SKM-1 treated with dmso at 0.1 percent for 144 hours (cell line): ENCODE results near the gene SLC29A1.
A peak's percentile ranks its signal among the peaks of the same experiment; 100 is the strongest.
"Not testable (repeated sequence)": the region's sequence is repeated elsewhere in the genome, so short reads cannot be mapped to it uniquely, and the experiment has no call there.

Experiments
- DNase-seq: peaks from one replicate; lab custom pipeline; 2025; ENCODE audit not compliant: unreplicated experiment; lab: John Stamatoyannopoulos, UW

SLC29A1 gene

DNA sequence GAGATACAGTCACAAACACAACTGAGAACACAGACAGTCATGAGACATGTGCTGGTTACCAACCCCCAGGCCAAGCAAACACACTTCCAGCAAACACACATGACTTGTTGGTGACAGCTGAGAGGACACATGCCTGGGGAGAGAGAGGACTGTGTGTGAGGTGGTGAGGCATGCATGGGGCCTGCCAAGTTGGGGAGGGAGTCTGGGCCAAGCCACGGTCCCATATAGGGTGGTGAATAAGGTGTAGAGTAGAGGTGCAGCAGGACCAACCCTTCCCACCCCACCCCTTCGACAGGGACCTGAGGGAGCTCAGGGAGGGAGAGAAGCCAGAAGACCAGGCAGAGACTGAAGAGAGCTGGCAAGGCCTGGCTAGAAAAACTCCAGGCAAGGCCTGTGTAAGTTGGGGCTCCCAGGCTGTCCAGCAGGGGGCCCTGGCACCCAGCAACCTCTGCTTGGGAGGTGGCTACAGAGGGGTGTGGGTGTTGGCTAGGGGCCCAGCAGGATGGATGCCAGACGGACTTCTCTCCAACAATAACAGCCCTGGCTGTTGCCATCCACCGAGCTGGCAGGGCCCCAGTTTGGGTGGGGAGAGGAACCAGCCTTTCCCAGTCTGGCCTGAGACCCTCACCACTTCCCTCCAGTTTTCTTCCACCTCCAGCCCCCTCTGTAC lies 2.0 kb upstream of the SLC29A1 start:
- peak; percentile 82 for DNase-seq

DNA sequence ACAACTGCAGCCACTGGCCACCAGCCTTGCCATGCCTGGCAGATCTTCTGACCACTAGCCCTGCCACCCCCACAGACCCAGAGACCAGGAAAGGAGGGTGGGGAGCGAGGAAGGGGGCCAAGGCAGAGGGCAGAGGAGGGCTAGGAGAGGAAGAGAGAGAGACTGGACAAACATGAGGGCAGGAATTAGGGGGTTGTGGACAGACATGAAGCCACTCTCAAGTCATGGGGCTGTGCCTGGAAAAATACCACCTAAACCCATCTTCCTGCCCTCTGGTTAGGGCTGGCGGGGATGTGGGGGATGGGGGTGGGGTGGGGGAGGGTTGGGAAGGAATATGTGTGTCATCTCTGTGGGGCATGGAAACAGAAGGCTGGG lies 1.4 kb upstream of the SLC29A1 start:
- no peak for DNase-seq

DNA sequence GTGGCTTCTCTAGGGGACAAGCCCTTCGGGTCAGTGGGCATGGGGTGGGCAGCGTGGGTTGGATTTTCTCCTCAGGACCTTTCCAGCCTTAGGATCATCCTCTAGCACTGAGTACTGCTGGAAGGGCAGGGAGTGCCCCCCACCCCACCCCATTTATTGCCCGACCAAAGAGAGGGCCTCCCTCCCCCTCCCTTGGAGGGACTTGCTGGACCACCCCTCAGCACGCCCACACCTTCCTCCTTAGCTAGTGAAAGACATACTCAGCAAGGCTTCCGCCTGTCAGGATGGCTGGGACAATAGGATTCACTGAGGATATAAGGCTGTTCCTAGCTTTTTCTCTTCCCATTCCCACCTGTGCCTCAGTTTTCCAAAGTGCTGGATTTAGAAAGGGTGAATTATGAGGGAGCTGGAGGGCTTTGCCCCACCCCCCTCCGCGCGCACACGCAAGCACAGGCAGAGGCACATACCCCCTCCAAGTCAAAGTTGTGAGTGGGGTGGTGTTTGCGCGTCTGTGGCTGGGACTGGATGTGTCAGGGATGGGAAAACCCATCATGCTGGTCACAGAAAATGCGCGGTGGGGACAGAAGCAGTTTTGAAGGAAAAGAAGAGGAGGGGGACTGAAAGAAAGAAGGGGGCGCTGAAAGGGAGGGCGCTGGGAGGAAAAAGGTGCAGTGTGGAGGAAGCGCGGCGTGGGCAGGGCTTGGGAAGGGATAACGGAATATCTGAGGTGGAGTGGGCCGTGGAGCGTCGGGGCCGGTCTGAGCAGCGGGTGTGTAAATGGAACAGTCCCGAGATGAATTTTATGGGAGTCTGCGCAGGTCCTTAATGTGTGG lies 693 bp upstream of the SLC29A1 start:
- DNase-seq: no peak

DNA sequence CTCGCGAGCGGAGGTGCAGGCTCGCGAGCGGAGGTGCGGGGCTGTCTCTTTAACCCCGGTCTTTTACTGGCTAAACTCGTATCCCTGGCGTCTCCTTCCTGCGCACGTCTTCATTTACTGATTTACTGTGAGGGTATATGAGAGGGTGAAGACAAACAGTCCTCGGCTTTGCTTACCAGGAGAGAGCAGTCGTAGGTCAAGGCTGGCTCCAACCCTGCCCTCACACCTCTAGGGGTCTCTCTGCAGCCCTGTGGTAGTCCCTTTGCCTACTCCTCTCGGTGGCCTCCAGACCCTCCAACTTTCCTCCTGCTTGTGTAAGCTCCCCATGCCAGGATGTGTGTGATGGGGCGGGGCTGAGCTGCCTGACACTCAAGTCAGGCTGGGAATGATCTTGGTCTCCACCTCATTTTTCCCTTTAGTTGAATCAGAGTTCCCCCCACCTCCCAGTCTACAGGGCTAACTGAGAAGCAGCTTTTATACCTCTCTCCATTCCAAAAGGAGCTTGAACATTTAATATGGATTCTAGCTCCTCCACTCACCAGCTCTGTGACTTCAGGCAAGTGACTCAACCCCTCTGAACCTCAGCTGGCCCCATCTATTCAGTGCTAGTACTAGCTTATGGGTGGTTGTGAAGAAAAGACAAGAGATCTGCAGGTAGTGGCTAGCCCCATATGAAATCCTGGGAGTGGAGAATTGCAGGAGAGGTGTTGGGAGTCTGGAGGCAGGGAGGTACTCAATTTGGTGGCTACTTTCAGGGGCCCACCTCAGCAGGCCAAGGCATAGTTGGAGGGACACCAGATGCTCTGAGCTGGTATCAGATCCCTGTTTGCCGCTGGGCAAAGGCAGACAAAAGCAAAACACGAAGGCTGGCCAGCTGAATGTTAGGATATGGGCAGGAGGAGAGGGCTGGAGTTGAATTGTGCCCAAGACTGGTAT lies 902 bp downstream of the SLC29A1 start:
- DNase-seq: no peak

DNA sequence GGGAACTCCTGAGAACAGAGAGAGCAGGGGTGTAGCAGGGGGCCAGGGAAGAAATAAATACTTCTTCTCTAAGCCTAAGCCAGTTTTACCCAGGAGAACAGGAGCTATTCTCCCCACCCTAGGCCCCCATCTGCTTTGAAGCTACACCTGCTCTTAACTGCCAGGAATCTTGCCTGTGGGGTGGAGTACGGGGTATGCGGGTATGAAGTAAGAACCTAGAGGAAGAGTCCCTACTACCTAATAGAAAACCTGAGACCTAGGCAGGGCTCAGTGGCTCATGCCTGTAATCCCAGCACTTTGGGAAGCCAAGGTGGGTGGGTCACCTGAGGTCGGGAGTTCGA lies 1.5 kb downstream of the SLC29A1 start:
- no peak for DNase-seq

DNA sequence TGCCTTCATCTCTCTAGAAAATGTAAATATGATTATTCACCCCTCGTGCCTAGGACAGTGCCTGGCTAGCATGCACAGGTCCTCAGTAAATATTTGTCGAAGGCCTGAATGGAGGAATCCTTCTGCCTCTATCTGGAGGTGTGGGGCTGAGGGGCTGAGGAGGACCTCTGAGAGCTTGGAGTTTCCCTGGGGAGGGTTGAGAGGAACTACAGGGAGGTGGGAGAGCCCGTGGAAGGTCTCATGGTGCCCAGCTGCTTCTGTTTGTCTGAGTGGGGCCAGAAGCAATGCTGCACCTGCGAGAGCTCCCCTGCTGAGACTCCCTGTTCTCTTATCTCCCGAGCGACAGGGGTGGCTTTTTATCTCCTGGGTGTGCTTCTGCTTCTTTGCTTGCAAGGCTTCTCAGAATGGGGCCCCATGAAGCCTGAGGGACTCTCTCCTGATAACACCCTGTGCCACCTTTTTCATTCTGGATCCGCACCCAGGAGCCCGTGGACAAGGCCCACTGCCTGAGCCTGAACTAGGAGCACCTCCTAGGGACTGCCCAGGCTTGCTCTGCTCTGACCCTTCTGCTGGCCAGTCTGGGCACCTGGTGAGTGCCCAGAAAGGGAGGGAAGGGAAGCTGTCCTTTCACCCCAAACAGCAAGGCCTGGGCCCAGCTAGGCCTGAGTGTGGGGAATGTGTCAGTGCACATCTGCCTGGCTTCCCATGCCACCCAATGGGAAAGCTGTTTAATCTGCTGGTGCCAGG lies 2.4 kb downstream of the SLC29A1 start:
- DNase-seq: no peak

DNA sequence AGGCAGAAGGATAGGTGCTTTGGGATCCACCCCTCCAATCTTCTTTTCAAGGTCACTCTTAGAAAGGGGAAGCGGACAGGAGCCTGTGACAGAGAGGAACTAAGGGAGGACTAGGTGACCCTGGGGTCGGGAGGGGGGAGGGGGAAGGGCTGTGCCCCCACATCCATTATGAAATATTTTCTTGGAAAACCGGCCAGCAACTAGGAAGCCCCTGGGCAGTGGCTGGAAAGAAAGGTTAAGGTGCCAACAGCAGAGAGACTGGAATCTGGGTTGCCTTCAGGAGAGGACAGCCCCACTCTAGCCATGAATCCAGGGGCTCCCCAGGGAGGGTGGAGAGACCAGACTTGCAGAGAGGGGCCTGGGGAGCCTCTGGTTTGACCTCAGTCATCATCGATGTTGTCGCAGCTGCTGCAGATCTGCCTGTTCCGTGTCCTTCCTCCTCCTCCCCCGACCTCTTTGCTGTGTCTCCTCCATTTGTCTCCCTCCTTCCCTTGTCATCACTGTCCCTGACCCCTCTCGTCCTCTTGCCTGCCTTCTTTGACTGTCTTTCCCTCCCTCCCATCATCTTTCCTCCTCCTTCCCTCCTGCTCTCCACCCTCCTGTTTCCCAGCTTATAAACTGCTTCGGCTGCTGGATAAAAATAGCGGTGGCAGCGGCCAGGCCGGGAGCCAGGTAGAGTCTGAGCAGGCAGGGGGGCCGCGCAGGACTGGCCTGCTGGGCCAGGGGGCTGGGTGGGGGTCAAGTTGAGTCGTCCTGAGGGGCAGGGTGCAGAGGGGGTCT lies 3.2 kb downstream of the SLC29A1 start:
- DNase-seq: peak; percentile 40

DNA sequence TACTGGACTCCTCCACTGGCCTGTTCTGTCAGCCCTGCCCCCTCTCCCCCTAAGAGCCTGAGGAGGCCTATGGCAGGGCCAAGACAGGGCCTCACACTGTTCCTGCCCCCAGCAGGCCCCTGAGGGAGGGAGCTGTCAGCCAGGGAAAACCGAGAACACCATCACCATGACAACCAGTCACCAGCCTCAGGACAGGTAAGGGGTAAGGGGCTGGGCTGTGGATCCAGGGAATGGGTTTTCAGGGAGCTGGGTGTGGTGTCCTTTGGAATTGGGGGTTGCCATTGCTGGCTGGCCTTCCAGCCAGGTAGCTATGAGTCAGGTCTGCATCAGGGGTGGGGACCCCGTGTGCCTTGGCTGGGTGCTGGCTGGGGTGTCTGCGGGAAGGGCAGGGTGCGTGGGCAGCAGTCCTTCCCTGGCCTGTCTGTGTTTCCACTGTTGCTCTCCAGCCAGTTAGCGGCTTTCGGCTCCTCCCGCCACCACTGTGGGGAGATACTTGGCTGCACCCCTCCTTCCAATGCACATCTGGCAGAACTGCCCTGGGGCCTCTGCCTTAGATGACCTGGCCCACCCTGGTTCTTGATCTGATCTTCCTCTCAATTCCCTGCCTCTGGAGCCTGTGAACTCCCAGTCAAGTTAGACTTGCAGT lies 3.9 kb downstream of the SLC29A1 start:
- no peak for DNase-seq

DNA sequence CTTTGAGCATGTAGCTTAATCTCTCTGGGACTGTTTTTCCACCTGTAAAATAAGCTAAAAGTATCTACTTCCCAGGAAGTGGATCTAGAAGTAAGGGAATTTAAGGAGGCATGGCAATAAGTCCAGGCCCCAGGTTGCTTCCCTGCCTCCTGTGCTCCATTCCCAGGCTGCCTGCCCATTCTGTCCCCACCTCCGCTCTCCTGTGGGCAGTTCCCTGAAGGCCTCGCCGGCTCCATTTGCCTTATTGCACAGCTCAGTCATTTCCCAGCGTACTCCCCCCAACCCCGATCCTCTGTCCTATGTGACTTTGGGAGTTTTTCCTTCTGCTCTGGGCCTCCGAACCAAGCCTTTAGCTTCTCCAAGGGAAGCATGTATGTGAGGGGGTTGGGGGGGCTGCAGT lies 4.6 kb downstream of the SLC29A1 start:
- DNase-seq: no peak

DNA sequence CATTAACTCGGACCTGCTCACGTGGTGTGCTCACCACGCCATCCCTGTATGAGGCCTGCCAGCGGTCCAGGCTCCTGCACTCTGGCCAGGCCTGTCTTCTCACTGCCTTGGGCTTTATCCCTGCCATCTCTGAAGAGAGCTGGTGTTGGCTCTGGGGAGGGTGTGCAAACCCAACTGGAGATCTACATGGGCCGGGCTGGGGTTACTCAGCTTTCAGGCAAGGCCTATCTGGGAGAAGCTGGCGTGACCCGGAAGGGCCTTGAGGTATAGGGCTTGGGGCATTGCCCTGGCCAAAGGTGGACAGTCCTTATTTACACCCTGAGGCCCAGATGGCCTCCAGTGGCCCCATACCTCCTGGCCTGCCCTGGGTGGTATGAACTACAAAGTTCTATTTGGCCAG lies 5.0 kb downstream of the SLC29A1 start:
- DNase-seq: no peak

DNA sequence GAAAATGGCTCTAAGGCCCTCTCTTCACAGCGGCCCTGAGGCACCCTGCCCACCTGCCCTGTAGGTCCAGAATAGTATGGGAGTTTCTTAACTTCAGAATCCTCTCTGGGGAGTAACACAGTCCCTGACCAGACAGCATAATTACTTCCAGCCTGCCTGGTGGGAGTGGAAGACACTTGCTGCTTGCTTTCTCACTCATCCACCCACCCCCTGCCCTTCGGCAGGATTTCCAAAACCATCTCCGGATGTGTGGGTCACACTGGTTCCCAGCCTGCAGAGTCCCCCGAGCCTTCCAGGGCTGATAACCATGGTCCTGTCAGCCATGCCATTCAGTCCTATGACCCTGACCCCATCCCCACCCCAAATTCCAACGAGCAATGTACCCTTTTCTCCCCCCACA lies 5.4 kb downstream of the SLC29A1 start:
- DNase-seq: no peak

DNA sequence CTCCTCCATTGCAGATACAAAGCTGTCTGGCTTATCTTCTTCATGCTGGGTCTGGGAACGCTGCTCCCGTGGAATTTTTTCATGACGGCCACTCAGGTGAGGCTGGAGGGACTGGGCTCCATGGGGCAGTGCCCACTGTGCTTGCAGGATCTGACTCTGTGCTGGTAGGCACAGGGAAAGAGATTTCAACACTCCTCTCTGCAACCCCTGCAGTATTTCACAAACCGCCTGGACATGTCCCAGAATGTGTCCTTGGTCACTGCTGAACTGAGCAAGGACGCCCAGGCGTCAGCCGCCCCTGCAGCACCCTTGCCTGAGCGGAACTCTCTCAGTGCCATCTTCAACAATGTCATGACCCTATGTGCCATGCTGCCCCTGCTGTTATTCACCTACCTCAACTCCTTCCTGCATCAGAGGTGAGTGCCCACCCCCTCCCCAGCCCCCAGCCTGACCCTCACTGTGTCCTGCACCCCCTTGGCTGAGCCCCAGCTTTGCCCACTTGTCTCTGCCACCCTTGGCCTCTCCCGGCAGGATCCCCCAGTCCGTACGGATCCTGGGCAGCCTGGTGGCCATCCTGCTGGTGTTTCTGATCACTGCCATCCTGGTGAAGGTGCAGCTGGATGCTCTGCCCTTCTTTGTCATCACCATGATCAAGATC lies 6.1 kb downstream of the SLC29A1 start:
- DNase-seq: no peak

DNA sequence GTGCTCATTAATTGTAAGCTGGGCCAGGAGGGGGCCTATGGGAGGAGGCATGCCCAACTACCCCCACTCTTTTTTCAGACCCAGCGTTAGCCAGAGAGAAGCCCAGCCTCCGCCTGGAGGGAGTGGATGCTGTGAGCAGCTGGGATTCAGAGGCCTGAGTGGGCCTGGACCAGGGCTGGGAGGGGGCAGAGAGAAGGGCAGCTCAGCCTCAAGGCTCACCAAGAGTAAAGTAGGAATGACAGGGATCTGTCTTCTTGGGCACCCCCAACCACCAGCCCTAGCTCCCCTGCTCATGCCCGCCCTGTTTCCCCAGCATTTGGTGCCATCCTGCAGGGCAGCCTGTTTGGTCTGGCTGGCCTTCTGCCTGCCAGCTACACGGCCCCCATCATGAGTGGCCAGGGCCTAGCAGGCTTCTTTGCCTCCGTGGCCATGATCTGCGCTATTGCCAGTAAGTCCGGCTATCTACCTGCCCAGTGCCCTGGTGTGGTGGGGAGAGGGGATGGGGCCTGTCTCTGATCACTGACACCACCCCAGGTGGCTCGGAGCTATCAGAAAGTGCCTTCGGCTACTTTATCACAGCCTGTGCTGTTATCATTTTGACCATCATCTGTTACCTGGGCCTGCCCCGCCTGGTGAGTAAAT lies 6.8 kb downstream of the SLC29A1 start:
- no peak for DNase-seq

DNA sequence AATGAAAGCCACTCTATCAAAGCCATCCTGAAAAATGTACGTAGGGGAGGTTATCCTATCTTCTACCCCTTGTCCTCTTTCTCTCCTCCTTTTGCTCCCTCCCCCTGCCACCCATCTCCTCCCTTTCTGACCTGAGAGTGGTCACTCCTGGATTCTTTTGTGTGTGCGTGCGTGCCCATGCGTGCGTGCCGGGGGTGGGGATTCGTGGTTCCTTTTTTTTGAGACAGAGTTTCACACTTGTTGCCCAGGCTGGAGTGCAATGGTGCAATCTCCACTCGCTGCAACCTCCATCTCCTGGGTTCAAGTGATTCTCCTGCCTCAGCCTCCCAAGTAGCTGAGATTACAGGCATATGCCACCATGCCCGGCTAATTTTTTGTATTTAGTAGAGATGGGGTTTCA lies 8.0 kb downstream of the SLC29A1 start:
- not testable (repeated sequence) for DNase-seq

DNA sequence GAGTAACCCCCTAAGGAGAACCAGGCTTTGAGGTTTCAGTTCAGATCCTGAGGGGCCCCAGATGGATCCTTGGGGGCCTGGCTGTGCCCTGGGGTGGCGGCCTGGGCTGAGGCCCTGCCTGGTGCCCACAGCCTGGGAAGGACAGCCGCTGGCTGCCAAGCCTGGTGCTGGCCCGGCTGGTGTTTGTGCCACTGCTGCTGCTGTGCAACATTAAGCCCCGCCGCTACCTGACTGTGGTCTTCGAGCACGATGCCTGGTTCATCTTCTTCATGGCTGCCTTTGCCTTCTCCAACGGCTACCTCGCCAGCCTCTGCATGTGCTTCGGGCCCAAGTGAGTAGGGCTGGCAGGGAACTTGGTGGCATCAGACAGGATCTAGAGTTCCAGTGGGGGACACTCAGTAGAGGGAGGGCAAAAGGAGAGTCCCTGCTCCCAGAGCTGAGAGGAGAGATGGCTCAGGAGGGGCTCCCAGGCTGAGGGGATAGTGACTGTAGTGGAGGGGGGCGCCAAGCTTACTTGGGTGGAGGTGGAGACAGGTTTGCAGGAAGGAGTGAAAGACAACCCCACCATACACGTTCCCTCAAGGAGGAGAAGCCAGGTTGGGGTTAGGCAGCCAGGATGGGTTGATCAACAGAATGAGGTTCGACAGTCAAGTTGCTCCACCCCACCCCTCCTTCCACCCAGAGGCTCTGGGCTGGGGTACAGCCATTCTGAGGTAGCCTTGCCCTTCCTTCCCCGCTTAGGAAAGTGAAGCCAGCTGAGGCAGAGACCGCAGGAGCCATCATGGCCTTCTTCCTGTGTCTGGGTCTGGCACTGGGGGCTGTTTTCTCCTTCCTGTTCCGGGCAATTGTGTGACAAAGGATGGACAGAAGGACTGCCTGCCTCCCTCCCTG lies 9.5 kb downstream of the SLC29A1 start:
- DNase-seq: no peak

DNA sequence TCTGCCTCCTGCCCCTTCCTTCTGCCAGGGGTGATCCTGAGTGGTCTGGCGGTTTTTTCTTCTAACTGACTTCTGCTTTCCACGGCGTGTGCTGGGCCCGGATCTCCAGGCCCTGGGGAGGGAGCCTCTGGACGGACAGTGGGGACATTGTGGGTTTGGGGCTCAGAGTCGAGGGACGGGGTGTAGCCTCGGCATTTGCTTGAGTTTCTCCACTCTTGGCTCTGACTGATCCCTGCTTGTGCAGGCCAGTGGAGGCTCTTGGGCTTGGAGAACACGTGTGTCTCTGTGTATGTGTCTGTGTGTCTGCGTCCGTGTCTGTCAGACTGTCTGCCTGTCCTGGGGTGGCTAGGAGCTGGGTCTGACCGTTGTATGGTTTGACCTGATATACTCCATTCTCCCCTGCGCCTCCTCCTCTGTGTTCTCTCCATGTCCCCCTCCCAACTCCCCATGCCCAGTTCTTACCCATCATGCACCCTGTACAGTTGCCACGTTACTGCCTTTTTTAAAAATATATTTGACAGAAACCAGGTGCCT lies 10.2 kb downstream of the SLC29A1 start:
- no peak for DNase-seq
